Smooth muscle cell (in vitro differentiated cells): ENCODE results near the gene KLHL20. TPM values are rescaled to one million over a fixed set of nuclear protein-coding genes. Genes with fewer than 3 reads are reported as not detected.

Source experiments
- DNase-seq: peaks from one replicate; lab custom pipeline; 2025; ENCODE audit not compliant: unreplicated experiment; lab: John Stamatoyannopoulos, UW
- H2AFZ ChIP-seq: fragments of 200-600 bp; sonication (generic); 2 replicates; pipeline ENCODE4 v1.6.0; 2016; ENCODE audit warnings: antibody characterized with exemption, low read depth, mild to moderate bottlenecking
- H3F3A ChIP-seq: fragments of 200-600 bp; sonication (generic); 2 replicates; pipeline ENCODE4 v1.6.0; 2017; ENCODE audit warnings: antibody characterized with exemption, low read depth
- H3K27ac ChIP-seq: fragments of 200-600 bp; sonication (generic); 2 replicates; pipeline ENCODE4 v1.5.1; 2016; ENCODE audit warnings: low read depth, mild to moderate bottlenecking
- H3K27me3 ChIP-seq: fragments of 200-600 bp; sonication (generic); 2 replicates; pipeline ENCODE4 v1.6.1; 2016; ENCODE audit warnings: low read depth, mild to moderate bottlenecking
- H3K36me3 ChIP-seq: fragments of 200-600 bp; sonication (generic); 2 replicates; pipeline ENCODE4 v1.5.1; 2016; ENCODE audit warnings: low read depth
- H3K4me1 ChIP-seq: fragments of 200-600 bp; sonication (generic); 2 replicates; pipeline ENCODE4 v1.5.1; 2016; ENCODE audit warnings: low read depth
- H3K4me2 ChIP-seq: fragments of 200-600 bp; sonication (generic); 2 replicates; pipeline ENCODE4 v1.6.0; 2016; ENCODE audit warnings: mild to moderate bottlenecking
- H3K4me3 ChIP-seq: fragments of 200-600 bp; sonication (generic); 2 replicates; pipeline ENCODE4 v1.5.1; 2016; ENCODE audit warnings: mild to moderate bottlenecking
- H3K79me2 ChIP-seq: fragments of 200-600 bp; sonication (generic); 2 replicates; pipeline ENCODE4 v1.6.0; 2016; ENCODE audit warnings: low read depth, mild to moderate bottlenecking
- H3K9ac ChIP-seq: fragments of 200-600 bp; sonication (generic); 2 replicates; pipeline ENCODE4 v1.6.0; 2016; ENCODE audit warnings: low read depth
- H3K9me3 ChIP-seq: fragments of 200-600 bp; sonication (generic); replicated peaks from 2 replicates; pipeline ENCODE4 v1.5.1; 2016; ENCODE audit warnings: low read depth
- H4K20me1 ChIP-seq: fragments of 200-600 bp; sonication (generic); 2 replicates; pipeline ENCODE4 v1.6.0; 2016; ENCODE audit warnings: low read depth
- WGBS: methylation state at CpG from one replicate; pipeline ENCODE4 v1.1.7; 2016; ENCODE audit warnings: low lambda C conversion rate; 5-methylcytosine and 5-hydroxymethylcytosine counted together
- polyA plus RNA-seq: library from polyadenylated mRNA; unstranded; fragments of >200 nt; fragmentation: Nextera tagmentation; extraction: Ambion mirVana; gene quantifications from 2 replicates; pipeline ENCODE4 v1.2.1, GENCODE V29; 2016
- total RNA-seq: library from RNA; depleted of rRNA; stranded (reverse); fragments of >200 nt; gene quantifications from 2 replicates; pipeline ENCODE4 v1.2.3, GENCODE V29; 2014
- TF ChIP-seq, protein P1 (sequence below): fragments of 200-600 bp; sonication (generic); IDR thresholded peaks from 2 replicates; pipeline ENCODE4 v1.5.1; 2017; ENCODE audit warnings: borderline replicate concordance, mild to moderate bottlenecking, antibody characterized with exemption; ENCODE audit not compliant: insufficient read depth, poor library complexity, severe bottlenecking

KLHL20 gene
- total and polyA plus RNA-seq, 2 experiments from 2014 or later, result 25.6 to 49.7 TPM

DNA sequence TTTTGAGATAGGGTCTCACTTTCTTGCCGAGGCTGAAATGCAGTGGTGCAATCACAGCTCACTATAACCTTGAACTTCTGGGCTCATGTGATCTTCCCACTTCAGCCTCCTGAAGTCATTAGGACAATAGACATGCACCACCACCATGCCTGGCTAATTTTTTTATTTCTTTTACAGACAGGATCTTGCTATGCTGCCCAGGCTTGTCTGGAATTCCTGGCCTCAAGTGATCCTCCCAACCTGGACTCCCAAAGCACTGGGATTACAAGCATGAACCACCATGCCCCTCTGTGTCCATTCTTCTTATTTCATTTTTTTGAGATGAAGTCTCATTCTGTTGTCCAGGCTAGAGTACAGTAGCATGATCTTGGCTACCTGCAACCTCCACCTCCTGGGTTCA lies 12.0 kb upstream of the KLHL20 start:
- Histone ChIP-seq H2AFZ (no peak overlapping the region), H4K20me1 (peaks cover 5% of the 10 kb centered on the region), H3F3A (no peaks in the 10 kb centered on the region), H3K36me3 (no peaks in the 10 kb centered on the region), H3K9ac (no peak overlapping the region), H3K4me2 (no peak overlapping the region), H3K9me3 (no peaks in the 10 kb centered on the region), H3K79me2 (no peaks in the 10 kb centered on the region), H3K27ac (no peak overlapping the region), H3K27me3 (no peaks in the 10 kb centered on the region), H3K4me1 (no peaks in the 10 kb centered on the region), H3K4me3 (no peak overlapping the region)
- DNase-seq, result no peak
- TF ChIP-seq, protein P1, sequence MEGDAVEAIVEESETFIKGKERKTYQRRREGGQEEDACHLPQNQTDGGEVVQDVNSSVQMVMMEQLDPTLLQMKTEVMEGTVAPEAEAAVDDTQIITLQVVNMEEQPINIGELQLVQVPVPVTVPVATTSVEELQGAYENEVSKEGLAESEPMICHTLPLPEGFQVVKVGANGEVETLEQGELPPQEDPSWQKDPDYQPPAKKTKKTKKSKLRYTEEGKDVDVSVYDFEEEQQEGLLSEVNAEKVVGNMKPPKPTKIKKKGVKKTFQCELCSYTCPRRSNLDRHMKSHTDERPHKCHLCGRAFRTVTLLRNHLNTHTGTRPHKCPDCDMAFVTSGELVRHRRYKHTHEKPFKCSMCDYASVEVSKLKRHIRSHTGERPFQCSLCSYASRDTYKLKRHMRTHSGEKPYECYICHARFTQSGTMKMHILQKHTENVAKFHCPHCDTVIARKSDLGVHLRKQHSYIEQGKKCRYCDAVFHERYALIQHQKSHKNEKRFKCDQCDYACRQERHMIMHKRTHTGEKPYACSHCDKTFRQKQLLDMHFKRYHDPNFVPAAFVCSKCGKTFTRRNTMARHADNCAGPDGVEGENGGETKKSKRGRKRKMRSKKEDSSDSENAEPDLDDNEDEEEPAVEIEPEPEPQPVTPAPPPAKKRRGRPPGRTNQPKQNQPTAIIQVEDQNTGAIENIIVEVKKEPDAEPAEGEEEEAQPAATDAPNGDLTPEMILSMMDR, result no peak
- WGBS, result 83% methylated on average over 1 of the region's 1 CpG

DNA sequence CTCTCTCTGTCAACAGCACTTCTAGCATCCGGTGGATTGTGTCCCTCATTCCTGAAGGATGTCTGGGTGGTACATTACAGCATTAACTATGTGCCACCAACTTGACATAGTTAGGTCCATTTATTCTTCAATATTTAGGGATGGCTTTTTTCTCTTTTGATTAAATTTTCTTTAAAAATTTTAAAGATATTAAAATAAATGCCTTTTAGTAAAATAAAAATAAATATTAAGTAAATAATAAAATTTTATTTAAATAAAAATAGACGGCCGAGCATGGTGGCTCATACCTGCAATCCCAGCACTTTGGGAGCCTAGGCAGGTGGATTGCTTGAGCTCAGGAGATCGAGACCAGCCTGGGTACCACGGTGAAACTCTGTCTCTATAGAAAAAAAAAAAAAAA lies 9.7 kb upstream of the KLHL20 start:
- 82% methylated on average over 5 of the region's 5 CpGs for WGBS

DNA sequence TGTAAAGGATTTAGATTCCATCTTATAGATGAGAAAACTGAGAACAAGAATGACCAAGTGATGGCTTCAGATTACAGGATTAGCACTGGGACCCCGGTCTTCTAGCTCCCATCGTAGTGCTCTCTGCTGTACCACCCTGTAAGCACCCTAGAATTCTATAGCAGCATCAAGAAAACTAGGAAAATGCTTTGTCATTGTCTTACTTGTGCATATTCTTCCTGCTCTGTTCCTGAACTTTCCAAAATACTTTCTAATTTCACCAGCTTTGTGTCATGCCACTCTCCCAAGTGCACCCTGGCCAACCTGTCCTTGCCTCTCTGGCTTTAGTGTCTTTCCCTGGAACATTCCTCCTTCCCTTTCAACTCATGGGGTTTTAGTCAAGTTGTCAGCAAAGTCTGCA lies 6.0 kb upstream of the KLHL20 start:
- no peaks in the 10 kb centered on the region for H3F3A ChIP-seq
- H3K36me3 ChIP-seq, result no peaks in the 10 kb centered on the region
- TF ChIP-seq, protein P1, result no peak
- H3K9me3 ChIP-seq, result no peaks in the 10 kb centered on the region
- H3K4me1 ChIP-seq, result no peaks in the 10 kb centered on the region
- H4K20me1 ChIP-seq, result peaks cover 10% of the 10 kb centered on the region
- no peaks in the 10 kb centered on the region for H3K79me2 ChIP-seq
- H2AFZ ChIP-seq, result no peak overlapping the region
- H3K9ac ChIP-seq, result no peak overlapping the region
- H3K4me3 ChIP-seq, result no peak overlapping the region
- H3K27me3 ChIP-seq, result peaks cover 25% of the 10 kb centered on the region
- no peak overlapping the region for H3K4me2 ChIP-seq
- WGBS, result 56% methylated on average over 2 of the region's 2 CpGs
- no peak overlapping the region for H3K27ac ChIP-seq
- no peak for DNase-seq

More for the DNA sequence above, 9.7 kb upstream of the KLHL20 start:
- Histone ChIP-seq H3F3A (no peaks in the 10 kb centered on the region), H3K9ac (no peak overlapping the region), H3K27me3 (peaks cover 9% of the 10 kb centered on the region), H3K9me3 (no peaks in the 10 kb centered on the region), H3K27ac (no peak overlapping the region), H3K4me3 (no peak overlapping the region), H3K36me3 (no peaks in the 10 kb centered on the region), H3K4me1 (no peaks in the 10 kb centered on the region), H2AFZ (no peak overlapping the region), H3K4me2 (no peak overlapping the region), H3K79me2 (no peaks in the 10 kb centered on the region), H4K20me1 (peaks cover 10% of the 10 kb centered on the region)
- DNase-seq, result no peak
- TF ChIP-seq, protein P1, result no peak

DNA sequence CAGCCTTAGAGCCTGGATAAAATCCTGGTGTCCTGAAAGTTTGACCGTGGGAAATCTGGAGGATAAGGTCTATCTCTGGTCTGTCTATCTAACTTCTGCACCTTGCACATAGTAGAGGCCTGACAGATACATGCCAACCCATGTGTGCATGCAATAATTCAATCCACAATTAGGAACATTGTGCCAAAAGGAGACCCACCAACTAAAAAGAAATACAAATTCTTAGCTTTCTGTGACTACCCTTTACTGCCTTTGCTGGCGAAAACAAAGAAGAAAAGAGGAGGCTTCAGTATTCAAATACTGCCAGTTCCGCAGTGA lies 381 bp upstream of the KLHL20 start:
- Histone ChIP-seq H3K36me3 (no peaks in the 10 kb centered on the region), H3K4me3 (peak overlapping the region; percentile 72), H4K20me1 (peaks cover 16% of the 10 kb centered on the region), H3K9ac (peak overlapping the region; percentile 75), H3K79me2 (peaks cover 33% of the 10 kb centered on the region), H3K9me3 (no peaks in the 10 kb centered on the region), H3F3A (no peaks in the 10 kb centered on the region), H3K27me3 (peaks cover 18% of the 10 kb centered on the region), H2AFZ (peak overlapping the region; percentile 99), H3K4me2 (peak overlapping the region; percentile 98), H3K27ac (peak overlapping the region; percentile 70), H3K4me1 (peaks cover 16% of the 10 kb centered on the region)
- WGBS, result 50% methylated on average over 3 of the region's 3 CpGs
- TF ChIP-seq, protein P1, result no peak
- DNase-seq, result no peak
